Measurements from ENCODE around the gene PRIM2. TPM values are rescaled to one million over a fixed set of nuclear protein-coding genes. Genes with fewer than 3 reads are reported as not detected.
A peak's percentile ranks its signal among the peaks of the same experiment; 100 is the strongest.
"Not testable (repeated sequence)": the region's sequence is repeated elsewhere in the genome, so short reads cannot be mapped to it uniquely, and the experiment has no call there.

Gene PRIM2
- total RNA-seq, 1 experiment from 2014 or later, result 132 TPM

DNA sequence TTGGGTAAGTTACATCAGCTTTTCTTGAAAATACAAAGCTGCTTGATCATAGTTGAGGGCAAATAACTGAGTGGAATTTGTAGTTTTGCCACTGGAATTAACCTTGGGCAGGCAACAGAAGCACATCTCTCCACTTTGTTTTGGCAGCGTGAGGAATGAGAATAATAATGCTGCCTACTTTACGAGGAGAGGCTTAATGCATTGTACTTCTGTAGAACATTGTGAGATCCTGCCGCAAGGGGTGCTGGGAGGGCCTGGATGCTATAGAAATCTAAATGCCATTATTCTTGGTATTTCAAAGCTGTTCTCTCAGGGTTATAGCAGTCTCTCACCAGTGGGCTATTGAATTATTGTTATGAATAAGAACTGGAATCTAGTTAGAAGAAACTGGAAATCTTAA lies 353.8 kb downstream of the PRIM2 start:
- DNase-seq (ENCODE audit: low spot score); in situ Hi-C loops (cut with HindIII; ENCODE audit: low sequenced_read_pairs): not testable (repeated sequence)

DNA sequence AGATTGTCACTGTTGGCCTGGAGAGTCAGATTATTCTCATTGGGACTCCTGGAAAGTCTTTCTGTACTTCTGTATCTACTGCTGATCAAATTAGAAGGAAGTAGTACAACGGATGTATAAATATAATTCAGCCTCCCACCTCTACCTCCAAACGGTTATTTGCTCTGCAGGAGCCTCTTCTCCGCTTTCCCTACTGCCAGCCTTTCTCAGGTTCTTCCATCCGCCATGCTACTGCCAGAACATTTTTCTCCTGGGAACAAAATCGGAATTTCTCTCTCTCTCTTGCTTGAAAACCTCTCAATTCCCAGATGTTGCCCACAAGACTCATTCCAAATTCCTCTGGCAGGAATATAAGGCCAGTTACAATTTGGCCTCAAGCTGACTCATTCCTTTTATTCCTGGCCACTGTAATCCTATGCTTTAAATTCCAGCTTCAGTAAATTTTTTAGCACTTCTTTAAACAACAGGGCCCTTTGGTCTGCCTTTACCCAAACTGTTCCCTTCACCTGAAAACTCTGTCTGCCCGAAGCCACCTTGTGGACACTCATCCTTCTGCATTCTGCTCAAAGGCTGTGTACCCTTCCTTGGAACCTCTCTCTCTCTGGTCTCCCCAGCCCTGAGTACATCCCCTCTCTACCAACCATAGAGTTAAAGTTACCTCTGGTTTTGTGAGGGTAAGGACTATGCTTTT lies 354.7 kb downstream of the PRIM2 start:
- peak; percentile 7 for DNase-seq (ENCODE audit: low spot score)
- in situ Hi-C loops (cut with HindIII; ENCODE audit: low sequenced_read_pairs), result not testable (repeated sequence)

- in situ Hi-C loops (cut with HindIII; ENCODE audit: low sequenced_read_pairs), result not testable (repeated sequence)
- DNase-seq (ENCODE audit: low spot score), result peak; percentile 5
These were observed 355.9 kb downstream of the PRIM2 start for GRCh38 chr6:57673281-57673680.

DNA sequence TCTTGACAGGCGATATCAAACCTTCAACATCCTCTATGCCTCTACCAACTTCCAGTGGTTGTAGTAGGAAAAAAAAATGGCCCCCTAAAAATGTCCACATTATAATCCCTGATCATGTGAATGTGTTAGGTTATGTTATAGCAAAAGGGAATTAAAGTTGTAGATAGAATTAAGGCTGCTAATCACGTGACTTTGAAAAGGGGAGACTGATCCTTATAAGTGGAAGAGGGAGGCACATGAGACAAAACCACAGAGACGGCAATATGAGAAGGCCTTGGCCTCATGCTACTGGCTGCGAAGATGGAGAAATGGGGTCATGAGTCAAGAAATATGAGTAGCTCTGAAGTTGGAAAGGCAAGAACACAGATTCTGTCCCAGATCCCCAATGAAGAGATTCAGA lies 358.0 kb downstream of the PRIM2 start:
- in situ Hi-C loops (cut with HindIII; ENCODE audit: low sequenced_read_pairs); DNase-seq (ENCODE audit: low spot score): not testable (repeated sequence)

GRCh38 chr6:57696382-57696781 lies 379.0 kb downstream of the PRIM2 start:
- DNase-seq (ENCODE audit: low spot score); in situ Hi-C loops (cut with HindIII; ENCODE audit: low sequenced_read_pairs): not testable (repeated sequence)

Other genes starting within 250 kb of the PRIM2 start
- 23.3 and 35.2 TPM in 2 replicates for gene ZNF451, start 227.4 kb upstream of the PRIM2 start, total RNA-seq (2014; rRNA removed; shearing (Covaris generic))
- 26.6 and 31.7 TPM in 2 replicates for gene BAG2, start 145.3 kb upstream of the PRIM2 start, total RNA-seq (2014; rRNA removed; shearing (Covaris generic))
- gene RAB23, start 95.3 kb upstream of the PRIM2 start, total RNA-seq (2014; rRNA removed; shearing (Covaris generic)), result 26.7 and 32.7 TPM in 2 replicates